ENCODE measurements around the gene ALKBH4.

DNA sequence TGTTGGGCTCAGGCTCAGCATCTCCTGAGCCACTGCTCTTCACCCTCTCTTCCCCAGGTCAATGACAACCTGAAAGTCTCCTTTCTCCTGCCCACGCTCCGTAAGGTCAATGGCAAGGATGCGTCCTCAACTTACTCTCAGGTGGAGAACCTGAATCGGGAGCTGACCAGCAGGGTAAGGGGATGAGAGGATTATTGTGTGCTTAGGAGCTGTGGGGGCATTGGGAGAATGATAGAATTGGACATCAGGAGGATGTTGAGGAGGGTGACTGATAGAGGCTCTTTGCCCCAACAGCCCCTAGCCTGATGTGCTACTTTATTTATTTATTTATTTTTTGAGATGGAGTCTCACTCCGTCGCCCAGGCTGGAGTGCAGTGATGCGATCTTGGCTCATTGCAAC lies 1.4 kb upstream of the ALKBH4 start:
- TF ChIP-seq ESRRG (CRISPR knock-in tag; IDR thresholded peaks at IDR 0.05) (no peak), CSDC2 (CRISPR knock-in tag; IDR thresholded peaks at IDR 0.05) (no peak), OSR1 (CRISPR knock-in tag; IDR thresholded peaks at IDR 0.05) (no peak), TOX (CRISPR knock-in tag; IDR thresholded peaks at IDR 0.05; ENCODE audit: borderline replicate concordance) (no peak), ARNTL (CRISPR knock-in tag; IDR thresholded peaks at IDR 0.05; ENCODE audit: borderline replicate concordance, low read depth) (no peak), ZNF8 (CRISPR knock-in tag; IDR thresholded peaks at IDR 0.05) (no peak), ZNF70 (CRISPR knock-in tag; IDR thresholded peaks at IDR 0.05) (no peak), PPARA (CRISPR knock-in tag; IDR thresholded peaks at IDR 0.05; ENCODE audit: borderline replicate concordance) (no peak)
- TF ChIP-seq, protein P1, sequence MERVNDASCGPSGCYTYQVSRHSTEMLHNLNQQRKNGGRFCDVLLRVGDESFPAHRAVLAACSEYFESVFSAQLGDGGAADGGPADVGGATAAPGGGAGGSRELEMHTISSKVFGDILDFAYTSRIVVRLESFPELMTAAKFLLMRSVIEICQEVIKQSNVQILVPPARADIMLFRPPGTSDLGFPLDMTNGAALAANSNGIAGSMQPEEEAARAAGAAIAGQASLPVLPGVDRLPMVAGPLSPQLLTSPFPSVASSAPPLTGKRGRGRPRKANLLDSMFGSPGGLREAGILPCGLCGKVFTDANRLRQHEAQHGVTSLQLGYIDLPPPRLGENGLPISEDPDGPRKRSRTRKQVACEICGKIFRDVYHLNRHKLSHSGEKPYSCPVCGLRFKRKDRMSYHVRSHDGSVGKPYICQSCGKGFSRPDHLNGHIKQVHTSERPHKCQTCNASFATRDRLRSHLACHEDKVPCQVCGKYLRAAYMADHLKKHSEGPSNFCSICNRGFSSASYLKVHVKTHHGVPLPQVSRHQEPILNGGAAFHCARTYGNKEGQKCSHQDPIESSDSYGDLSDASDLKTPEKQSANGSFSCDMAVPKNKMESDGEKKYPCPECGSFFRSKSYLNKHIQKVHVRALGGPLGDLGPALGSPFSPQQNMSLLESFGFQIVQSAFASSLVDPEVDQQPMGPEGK (CRISPR knock-in tag; IDR thresholded peaks at IDR 0.05; ENCODE audit: borderline replicate concordance): no peak
- TF ChIP-seq, protein P2, sequence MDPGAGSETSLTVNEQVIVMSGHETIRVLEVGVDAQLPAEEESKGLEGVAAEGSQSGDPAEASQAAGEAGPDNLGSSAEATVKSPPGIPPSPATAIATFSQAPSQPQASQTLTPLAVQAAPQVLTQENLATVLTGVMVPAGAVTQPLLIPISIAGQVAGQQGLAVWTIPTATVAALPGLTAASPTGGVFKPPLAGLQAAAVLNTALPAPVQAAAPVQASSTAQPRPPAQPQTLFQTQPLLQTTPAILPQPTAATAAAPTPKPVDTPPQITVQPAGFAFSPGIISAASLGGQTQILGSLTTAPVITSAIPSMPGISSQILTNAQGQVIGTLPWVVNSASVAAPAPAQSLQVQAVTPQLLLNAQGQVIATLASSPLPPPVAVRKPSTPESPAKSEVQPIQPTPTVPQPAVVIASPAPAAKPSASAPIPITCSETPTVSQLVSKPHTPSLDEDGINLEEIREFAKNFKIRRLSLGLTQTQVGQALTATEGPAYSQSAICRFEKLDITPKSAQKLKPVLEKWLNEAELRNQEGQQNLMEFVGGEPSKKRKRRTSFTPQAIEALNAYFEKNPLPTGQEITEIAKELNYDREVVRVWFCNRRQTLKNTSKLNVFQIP (CRISPR knock-in tag; IDR thresholded peaks at IDR 0.05; ENCODE audit: borderline replicate concordance, low read depth): no peak
- TF ChIP-seq, protein P3, sequence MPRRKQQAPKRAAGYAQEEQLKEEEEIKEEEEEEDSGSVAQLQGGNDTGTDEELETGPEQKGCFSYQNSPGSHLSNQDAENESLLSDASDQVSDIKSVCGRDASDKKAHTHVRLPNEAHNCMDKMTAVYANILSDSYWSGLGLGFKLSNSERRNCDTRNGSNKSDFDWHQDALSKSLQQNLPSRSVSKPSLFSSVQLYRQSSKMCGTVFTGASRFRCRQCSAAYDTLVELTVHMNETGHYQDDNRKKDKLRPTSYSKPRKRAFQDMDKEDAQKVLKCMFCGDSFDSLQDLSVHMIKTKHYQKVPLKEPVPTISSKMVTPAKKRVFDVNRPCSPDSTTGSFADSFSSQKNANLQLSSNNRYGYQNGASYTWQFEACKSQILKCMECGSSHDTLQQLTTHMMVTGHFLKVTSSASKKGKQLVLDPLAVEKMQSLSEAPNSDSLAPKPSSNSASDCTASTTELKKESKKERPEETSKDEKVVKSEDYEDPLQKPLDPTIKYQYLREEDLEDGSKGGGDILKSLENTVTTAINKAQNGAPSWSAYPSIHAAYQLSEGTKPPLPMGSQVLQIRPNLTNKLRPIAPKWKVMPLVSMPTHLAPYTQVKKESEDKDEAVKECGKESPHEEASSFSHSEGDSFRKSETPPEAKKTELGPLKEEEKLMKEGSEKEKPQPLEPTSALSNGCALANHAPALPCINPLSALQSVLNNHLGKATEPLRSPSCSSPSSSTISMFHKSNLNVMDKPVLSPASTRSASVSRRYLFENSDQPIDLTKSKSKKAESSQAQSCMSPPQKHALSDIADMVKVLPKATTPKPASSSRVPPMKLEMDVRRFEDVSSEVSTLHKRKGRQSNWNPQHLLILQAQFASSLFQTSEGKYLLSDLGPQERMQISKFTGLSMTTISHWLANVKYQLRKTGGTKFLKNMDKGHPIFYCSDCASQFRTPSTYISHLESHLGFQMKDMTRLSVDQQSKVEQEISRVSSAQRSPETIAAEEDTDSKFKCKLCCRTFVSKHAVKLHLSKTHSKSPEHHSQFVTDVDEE (CRISPR knock-in tag; IDR thresholded peaks at IDR 0.05): no peak

Measured in SK-N-SH treated with all-trans-retinoic acid at 6 μM for 48 hours (cell line).